GM21381 (cell line): Measurements from ENCODE around the gene NAA40.

ENCODE experiments used
- ATAC-seq: cut with Tn5 transposase; IDR thresholded peaks from one replicate; pipeline ENCODE4 v1.9.1; 2021; ENCODE audit warnings: mild to moderate bottlenecking, moderate library complexity; ENCODE audit not compliant: unreplicated experiment

NAA40 gene

GRCh38 chr11:63985812-63986155, 47.0 kb downstream of the NAA40 start:
- ATAC-seq, result peak; percentile 50

GRCh38 chr11:63986156-63986931, 47.5 kb downstream of the NAA40 start, which contains the start of gene OTUB1:
OTUB1 (plus strand) TSS chr11:63986438; CDS start chr11:63986457, 19 bp downstream.
- ATAC-seq, result peak; percentile 78

DNA sequence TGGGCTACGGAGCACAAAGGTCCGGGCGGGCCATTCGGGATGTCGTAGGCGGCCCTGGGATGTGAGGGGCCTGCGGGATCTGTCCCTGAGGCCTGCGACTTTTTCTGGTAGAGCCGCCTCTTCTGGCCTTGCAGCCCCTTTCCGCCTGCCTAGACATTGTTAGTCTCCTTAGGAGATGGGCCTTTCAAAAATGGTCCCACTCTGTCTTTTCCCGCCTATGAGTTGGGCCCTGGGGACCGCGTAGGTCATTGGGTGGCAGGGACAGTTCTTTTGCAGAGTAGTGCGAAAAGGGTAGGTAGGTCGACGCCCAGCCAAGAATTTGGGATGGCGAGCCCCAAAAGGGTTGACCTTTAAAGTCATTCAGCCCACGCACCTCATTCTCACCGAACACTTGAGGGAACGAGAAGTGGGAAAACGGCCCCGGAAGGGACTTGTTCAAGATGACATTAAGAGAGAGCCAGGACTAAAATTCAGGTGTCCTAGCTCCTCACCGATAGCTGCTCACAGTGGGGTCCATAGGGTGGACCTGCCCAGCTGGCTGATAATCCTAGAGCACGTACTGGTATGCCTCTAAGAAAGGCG, 48.2 kb downstream of the NAA40 start:
- no peak for ATAC-seq

DNA sequence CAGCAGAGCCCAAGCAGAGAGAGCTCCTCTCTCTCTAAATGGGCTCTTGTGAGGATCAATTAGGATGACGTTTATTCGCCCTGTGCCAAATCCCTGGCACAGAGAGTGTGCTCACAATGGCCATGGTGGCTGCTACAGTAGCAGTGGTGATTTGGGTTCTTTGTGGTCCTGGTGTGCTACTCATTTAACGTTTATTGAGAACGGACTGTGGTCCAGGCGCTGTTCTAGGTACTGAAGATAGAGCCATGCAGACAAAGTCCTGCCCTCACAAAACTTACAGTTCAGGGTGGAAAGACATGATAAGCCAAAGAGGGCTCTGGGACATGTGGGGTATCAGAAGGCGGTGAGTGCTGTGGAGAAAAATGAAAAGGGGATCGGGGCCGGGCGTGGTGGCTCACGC, 52.8 kb downstream of the NAA40 start:
- ATAC-seq, result no peak

DNA sequence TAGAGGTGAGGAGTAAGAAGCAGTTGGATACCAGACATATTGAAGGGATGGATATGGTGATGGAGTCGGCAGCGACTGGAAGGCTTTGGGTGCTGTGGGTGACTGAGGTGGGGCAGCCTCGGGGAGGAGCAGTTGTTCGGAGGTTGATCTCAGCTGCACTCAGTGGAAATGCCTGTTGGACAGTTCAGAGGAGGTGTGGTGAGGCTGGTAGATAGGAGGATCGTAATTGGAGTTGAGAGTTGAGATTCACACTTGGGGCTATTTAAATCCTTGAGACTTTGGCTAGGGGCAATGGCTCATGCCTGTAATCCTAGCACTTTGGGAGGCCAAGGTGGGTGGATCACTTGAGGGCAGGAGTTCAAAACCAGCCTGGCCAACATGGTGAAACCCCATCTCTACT, 54.3 kb downstream of the NAA40 start:
- no peak for ATAC-seq

DNA sequence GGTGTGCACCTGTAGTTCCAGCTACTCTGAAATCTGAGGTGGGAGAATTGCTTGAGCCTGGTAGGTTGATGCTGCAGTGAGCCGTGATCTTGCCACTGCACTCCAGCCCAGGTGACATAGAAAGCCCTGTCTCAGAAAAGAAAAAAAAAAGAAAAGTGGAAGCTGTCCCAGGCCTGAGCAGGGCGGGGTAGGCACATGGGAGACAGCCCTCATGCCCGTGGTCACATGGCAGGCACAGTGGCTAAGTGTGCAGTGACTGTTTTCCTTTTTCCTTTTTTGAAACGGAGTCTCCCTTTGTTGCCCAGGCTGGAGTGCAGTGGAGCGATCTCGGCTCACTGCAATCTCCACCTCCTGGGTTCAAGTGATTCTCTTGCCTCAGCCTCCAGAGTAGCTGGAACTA, 55.2 kb downstream of the NAA40 start:
- no peak for ATAC-seq

DNA sequence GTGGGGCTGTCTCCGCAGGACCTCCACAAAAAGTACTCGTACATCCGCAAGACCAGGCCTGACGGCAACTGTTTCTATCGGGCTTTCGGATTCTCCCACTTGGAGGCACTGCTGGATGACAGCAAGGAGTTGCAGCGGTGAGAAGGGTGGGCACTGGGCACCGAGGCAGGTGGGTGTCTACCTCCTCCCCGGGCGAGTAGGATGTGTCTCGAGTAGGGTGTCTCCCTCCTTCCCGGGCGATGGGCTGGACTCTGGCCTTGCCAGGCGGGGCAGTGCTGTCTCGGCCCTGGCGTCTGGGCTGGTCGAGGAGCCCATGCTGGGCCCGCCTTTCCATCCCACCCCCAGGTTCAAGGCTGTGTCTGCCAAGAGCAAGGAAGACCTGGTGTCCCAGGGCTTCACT, 57.7 kb downstream of the NAA40 start:
- ATAC-seq, result no peak

DNA sequence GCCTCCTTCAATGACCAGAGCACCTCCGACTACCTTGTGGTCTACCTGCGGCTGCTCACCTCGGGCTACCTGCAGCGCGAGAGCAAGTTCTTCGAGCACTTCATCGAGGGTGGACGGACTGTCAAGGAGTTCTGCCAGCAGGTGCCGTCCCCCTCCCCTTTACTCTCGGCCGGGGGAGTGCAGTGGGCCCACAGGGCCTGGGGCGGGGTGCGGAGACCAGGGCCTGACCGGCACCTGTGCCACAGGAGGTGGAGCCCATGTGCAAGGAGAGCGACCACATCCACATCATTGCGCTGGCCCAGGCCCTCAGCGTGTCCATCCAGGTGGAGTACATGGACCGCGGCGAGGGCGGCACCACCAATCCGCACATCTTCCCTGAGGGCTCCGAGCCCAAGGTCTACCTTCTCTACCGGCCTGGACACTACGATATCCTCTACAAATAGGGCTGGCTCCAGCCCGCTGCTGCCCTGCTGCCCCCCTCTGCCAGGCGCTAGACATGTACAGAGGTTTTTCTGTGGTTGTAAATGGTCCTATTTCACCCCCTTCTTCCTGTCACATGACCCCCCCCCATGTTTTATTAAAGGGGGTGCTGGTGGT, 58.4 kb downstream of the NAA40 start:
- ATAC-seq, result no peak

DNA sequence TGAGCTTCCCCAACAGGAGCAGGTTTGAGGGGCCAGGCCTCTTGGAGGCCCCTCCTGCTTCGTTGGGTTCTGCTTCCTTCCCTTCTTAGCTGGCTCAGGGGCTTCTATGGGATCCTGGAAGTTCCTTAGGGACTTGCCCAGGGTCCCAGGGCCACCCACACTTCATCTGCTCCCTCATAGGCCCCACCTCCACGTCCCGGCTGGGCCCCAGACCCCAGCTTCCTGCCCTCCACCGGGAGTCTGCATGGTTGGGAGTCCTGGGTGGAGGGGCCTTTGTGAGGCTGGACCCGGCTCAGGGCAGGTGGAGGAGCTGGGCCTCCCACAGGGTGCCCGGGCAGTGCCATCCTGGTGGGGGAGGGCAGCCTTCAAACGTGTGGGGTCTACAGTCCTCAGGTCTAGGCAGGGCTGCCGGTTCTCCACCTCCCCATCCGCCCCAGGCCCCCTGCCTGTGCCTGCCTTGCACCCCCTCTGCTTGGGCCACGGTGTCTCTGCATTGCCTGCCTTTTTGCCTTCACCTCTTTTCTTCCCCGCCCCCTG, 59.1 kb downstream of the NAA40 start:
- ATAC-seq, result no peak

- ATAC-seq, result no peak
These were observed 60.0 kb downstream of the NAA40 start for GRCh38 chr11:63998558-63999348.

- no peak for ATAC-seq
These were observed 60.7 kb downstream of the NAA40 start for GRCh38 chr11:63999349-64000025.

- peak; percentile 57 for ATAC-seq
These were observed 61.4 kb downstream of the NAA40 start for GRCh38 chr11:64000026-64000739.

- ATAC-seq, result no peak
These were observed 62.1 kb downstream of the NAA40 start for GRCh38 chr11:64000740-64001483.

DNA sequence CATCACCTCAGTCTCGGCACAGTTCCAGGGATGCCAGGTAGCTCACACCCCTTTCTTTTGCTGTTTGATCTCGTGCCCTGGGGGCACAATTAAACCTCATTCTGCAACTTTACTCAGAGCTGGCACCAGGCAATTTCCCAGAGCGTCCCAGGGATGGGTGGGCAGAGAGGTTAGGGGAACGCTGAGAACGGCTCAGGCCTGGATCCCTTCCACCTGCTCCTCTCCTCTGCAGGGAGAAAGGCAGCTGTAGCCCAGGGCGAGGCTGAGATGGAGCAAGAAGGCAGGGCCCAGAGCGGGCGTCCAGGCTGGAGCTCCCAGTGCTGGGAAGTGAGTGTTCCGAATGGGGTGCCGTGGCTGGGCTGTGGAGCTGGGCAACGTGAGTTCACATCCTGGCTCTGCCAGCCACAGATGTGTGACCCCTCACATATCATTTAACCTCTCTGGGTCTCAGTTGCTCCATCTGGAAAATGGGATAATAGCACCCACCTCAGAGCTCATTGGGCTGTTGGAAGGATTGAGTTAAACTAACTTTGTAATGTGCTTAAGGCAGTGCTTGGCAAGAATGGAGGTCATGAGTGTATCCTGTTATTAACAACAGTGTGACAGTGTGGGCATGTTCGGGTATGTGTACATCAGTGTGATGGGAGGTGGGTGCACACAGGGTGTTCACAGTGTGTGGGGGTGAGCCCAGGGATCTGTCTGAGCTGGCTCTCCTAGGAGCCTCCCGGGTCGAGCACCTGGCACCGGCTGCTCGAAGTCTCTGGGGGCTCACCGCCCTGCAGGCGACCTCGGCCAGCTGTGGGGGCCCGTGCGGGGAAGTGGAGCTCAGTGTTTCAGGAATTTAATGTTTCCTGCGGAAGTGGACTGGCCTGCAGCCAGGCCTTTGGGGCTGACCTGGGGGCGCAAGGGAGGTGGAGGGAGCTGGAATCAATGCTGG, 63.0 kb downstream of the NAA40 start:
- ATAC-seq, result no peak

DNA sequence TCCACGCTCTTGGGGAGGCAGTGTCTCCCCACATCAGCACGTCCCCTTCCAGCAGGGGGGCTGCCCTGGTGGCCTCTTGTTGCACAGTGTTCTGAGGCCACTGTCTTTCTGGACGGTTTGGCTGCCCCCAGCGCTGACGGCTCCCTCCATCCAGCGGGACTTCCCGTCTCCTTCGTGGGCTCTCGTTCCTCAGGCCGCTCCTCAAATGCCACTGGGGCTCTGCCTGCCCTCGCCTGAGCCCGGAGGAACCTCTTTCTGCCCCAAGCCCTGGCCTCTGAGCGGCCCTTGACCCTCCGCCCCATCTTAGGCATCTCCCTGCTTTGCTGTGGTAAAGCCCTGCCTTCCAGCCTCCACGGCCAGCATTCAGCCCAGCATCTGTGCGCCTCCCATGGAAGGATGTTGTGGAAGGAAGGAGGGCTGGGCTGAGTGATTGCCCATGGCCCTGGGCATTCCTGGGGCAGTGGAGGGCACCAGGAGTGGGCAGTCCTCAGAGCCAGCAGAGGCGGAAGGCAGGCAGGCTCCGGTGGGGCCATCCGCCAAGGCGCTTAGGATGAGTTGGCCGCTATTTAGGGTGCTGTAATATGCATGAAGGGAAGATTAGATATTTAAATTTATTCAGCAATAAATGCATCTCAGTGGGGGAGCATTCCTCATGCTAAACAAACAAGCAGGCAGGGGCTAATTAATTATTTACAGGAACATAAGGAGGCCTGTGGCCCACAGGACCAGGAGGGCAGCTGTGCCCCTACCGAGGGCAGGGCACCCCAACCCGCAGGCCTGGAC, 65.2 kb downstream of the NAA40 start:
- no peak for ATAC-seq

- no peak for ATAC-seq
These were observed 65.8 kb downstream of the NAA40 start for GRCh38 chr11:64004590-64004984.

GRCh38 chr11:64005691-64006090, 66.9 kb downstream of the NAA40 start:
- no peak for ATAC-seq
